Measurements from ENCODE around the gene SLC27A6. TPM values are rescaled to one million over a fixed set of nuclear protein-coding genes. Genes with fewer than 3 reads are reported as not detected.

SLC27A6 gene
- total RNA-seq, 1 donor from 2014 or later = 2.9 TPM

DNA sequence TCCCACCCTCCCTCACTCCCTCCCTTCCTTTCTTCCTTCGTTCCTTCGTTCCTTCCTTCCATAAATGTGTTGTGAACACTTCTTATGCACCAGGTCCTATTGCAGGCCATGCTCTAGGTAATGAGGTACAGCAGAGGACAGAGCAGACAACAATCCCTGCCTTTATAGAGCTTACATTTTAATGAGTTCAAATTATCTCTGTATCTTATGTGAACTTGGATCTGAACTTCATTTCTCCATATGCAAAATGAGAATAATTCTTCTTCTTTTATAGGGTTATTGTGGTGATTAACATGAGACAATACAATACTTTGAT is 37.2 kb downstream of the SLC27A6 start:
- TF ChIP-seq CTCF (IDR thresholded peaks at IDR 0.05) = no peak
- no peaks in the 10 kb centered on the region for H3K36me3 ChIP-seq
- no peak overlapping the region for H3K27ac ChIP-seq

GRCh38 chr5:129003232-129003631 is 37.9 kb downstream of the SLC27A6 start:
- Histone ChIP-seq H3K9me3 (no peaks in the 10 kb centered on the region), H3K4me1 (peaks cover 17% of the 10 kb centered on the region), H3K27ac (no peak overlapping the region), H3K36me3 (no peaks in the 10 kb centered on the region), H3K4me3 (no peak overlapping the region), H3K27me3 (no peaks in the 10 kb centered on the region)
- no peak for DNase-seq (ENCODE audit: extremely low spot score in 2 of 2)
- no peak for TF ChIP-seq POLR2A (IDR thresholded peaks at IDR 0.05)
- TF ChIP-seq POLR2AphosphoS5 (IDR thresholded peaks at IDR 0.05; ENCODE audit: insufficient read depth in 1 of 2, low read depth in 1 of 2) = no peak
- TF ChIP-seq CTCF (IDR thresholded peaks at IDR 0.05) = no peak
- intact Hi-C loops (cut with DNase I) = no loop called here

More for the DNA sequence above, 37.2 kb downstream of the SLC27A6 start:
- intact Hi-C loops (cut with DNase I) = no loop called here
- H3K27me3 ChIP-seq = no peaks in the 10 kb centered on the region
- H3K9me3 ChIP-seq = no peaks in the 10 kb centered on the region
- H3K4me3 ChIP-seq = no peak overlapping the region
- DNase-seq (ENCODE audit: extremely low spot score in 2 of 2) = no peak
- H3K4me1 ChIP-seq = peaks cover 17% of the 10 kb centered on the region

- intact Hi-C loops (cut with DNase I) = no loop called here
- Histone ChIP-seq H3K4me1 (no peaks in the 10 kb centered on the region), H3K4me3 (no peak overlapping the region), H3K27ac (no peak overlapping the region), H3K27me3 (no peaks in the 10 kb centered on the region), H3K9me3 (no peaks in the 10 kb centered on the region), H3K36me3 (no peaks in the 10 kb centered on the region)
- no peak for TF ChIP-seq CTCF (IDR thresholded peaks at IDR 0.05)
- TF ChIP-seq POLR2A (IDR thresholded peaks at IDR 0.05) = no peak
- no peak for TF ChIP-seq POLR2AphosphoS5 (IDR thresholded peaks at IDR 0.05; ENCODE audit: insufficient read depth in 1 of 2, low read depth in 1 of 2)
- no peak for DNase-seq (ENCODE audit: extremely low spot score in 2 of 2)
These were observed 48.9 kb downstream of the SLC27A6 start for GRCh38 chr5:129014185-129014584.

DNA sequence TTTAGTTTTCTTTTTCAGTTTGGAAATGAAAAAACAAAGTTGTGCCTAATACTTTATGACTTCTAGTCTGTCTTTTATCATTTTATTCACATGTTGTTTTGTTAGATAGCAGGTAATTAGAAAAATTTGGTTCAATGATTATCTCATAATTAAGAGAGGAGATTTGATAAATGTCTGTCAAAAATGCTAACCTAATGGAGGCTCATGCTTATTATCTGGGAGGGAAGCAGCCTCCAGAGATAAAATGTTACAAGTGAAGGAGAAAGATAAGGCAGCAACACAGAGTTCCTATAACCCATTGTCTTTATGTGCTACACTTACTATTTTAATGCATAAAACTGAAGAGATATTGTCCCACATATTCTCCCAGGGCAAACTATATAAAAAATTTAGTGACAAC is 53.5 kb downstream of the SLC27A6 start:
- intact Hi-C loops (cut with DNase I) = no loop called here
- H3K4me1 ChIP-seq = no peaks in the 10 kb centered on the region

GRCh38 chr5:129019401-129019908 is 54.2 kb downstream of the SLC27A6 start:
- Histone ChIP-seq H3K9me3 (no peaks in the 10 kb centered on the region), H3K27ac (no peak overlapping the region), H3K4me1 (no peaks in the 10 kb centered on the region), H3K36me3 (no peaks in the 10 kb centered on the region), H3K4me3 (no peak overlapping the region), H3K27me3 (no peaks in the 10 kb centered on the region)
- intact Hi-C loops (cut with DNase I) = no loop called here
- no peak for DNase-seq (ENCODE audit: extremely low spot score in 2 of 2)
- TF ChIP-seq CTCF (IDR thresholded peaks at IDR 0.05) (no peak), POLR2AphosphoS5 (IDR thresholded peaks at IDR 0.05; ENCODE audit: insufficient read depth in 1 of 2, low read depth in 1 of 2) (no peak), POLR2A (IDR thresholded peaks at IDR 0.05) (no peak)

More for the DNA sequence above, 53.5 kb downstream of the SLC27A6 start:
- Histone ChIP-seq H3K36me3 (no peaks in the 10 kb centered on the region), H3K9me3 (no peaks in the 10 kb centered on the region), H3K27me3 (no peaks in the 10 kb centered on the region), H3K27ac (no peak overlapping the region), H3K4me3 (no peak overlapping the region)
- no peak for DNase-seq (ENCODE audit: extremely low spot score in 2 of 2)
- TF ChIP-seq POLR2AphosphoS5 (IDR thresholded peaks at IDR 0.05; ENCODE audit: insufficient read depth in 1 of 2, low read depth in 1 of 2) (no peak), POLR2A (IDR thresholded peaks at IDR 0.05) (no peak), CTCF (IDR thresholded peaks at IDR 0.05) (no peak)
